Measurements from ENCODE around the gene GDAP2.

GRCh38 chr1:117964290-117965038, 35.0 kb upstream of the GDAP2 start:
- no peak for TF ChIP-seq POLR2AphosphoS5 (IDR thresholded peaks at IDR 0.05)
- TF ChIP-seq CTCF (IDR thresholded peaks at IDR 0.05): no peak
- TF ChIP-seq EP300 (IDR thresholded peaks at IDR 0.05): no peak
- no peak for TF ChIP-seq POLR2A (IDR thresholded peaks at IDR 0.05)

Data from sigmoid colon (tissue), 4 donors.